Right lobe of liver (tissue), 6 donors: ENCODE results near the gene FMNL2. TPM values are rescaled to one million over a fixed set of nuclear protein-coding genes. Genes with fewer than 3 reads are reported as not detected.

ENCODE experiments used
- ATAC-seq, 4 donors: fragments of 200-7000 bp; cut with Tn5 transposase; one replicate each; pipeline ENCODE4 v1.9.1; 2020; ENCODE audit warnings: mild to moderate bottlenecking in 4 of 4, moderate library complexity in 4 of 4
- DNase-seq, 3 donors: peaks; one replicate each; pipeline ENCODE4 v3.0.0-alpha.2; 2020
- H3K27ac ChIP-seq, 3 donors: fragments of 200-600 bp; one replicate each; pipeline ENCODE4 v1.8.0; 2022
- H3K27me3 ChIP-seq, 2 donors: fragments of 200-600 bp; one replicate each; pipeline ENCODE4 v1.8.0; 2022
- H3K36me3 ChIP-seq, 4 donors: fragments of 200-600 bp; sonication (generic) in 1 of 4; one replicate each; pipeline versions ENCODE4 v1.5.1 to v1.8.0; 2017 to 2022; ENCODE audit warnings: control low read depth in 1 of 4
- H3K4me1 ChIP-seq, 4 donors: fragments of 200-600 bp; sonication (generic) in 1 of 4; one replicate each; pipeline versions ENCODE4 v1.5.1 to v1.8.0; 2017 to 2022; ENCODE audit warnings: control low read depth in 1 of 4
- H3K4me3 ChIP-seq, 3 donors: fragments of 200-600 bp; one replicate each; pipeline ENCODE4 v1.8.0; 2022
- H3K9me3 ChIP-seq, 4 donors: fragments of 200-600 bp; sonication (generic) in 1 of 4; one replicate each; pipeline versions ENCODE4 v1.5.1 to v1.8.0; 2017 to 2022; ENCODE audit warnings: control low read depth in 1 of 4
- CTCF ChIP-seq, 4 donors: fragments of 200-600 bp in 3 of 4; fragments of 450-650 bp in 1 of 4; IDR thresholded peaks; one replicate each; pipeline versions ENCODE4 v1.5.1 to v1.8.0; 2016 to 2022; ENCODE audit warnings: antibody characterized with exemption in 4 of 4, mild to moderate bottlenecking in 2 of 4
- POLR2A ChIP-seq: fragments of 450-650 bp; IDR thresholded peaks from one replicate; pipeline ENCODE4 v1.6.1; 2017; ENCODE audit warnings: antibody characterized with exemption, mild to moderate bottlenecking
- WGBS: methylation state at CpG from one replicate; pipeline ENCODE4 v1.1.6; 2018; ENCODE audit warnings: low coverage, low lambda C conversion rate; ENCODE audit not compliant: insufficient coverage; ENCODE audit errors: missing lambda C conversion rate; 5-methylcytosine and 5-hydroxymethylcytosine counted together
- intact Hi-C, 2 donors: fragments of 100-400 bp; cut with DNase I; formaldehyde crosslinking; loops; one replicate each; pipeline versions ENCODE4 v1.11.2 to v1.14.1; 2022
- total RNA-seq, 6 experiments: library from RNA; depleted of rRNA in 2 of 6; stranded (reverse); fragments of >200 nt in 2 of 6; fragmentation: NEBNext Ultra II Directional in 3 of 6; extraction: Animal tissue kit (Norgen Biotek cat#: 25700) in 3 of 6; gene quantifications; one replicate each; pipeline versions ENCODE4 v1.1.0 to v1.2.4, GENCODE V29; 2016 to 2023
- donor health status: DM: no; HTN: yes; CAD: no.
- donor health status: DM: no; HTN: no; CAD: no.
- donor health status: DM: no; HTN: no; CAD: no.
- donor health status: DM: no; HTN: yes; CAD: no.
- donor health status: DM: no; HTN: yes; CAD: no.

Gene FMNL2
- total RNA-seq, 6 experiments from 2014 or later, result 3.5 to 12.1 (median 7.1) TPM

DNA sequence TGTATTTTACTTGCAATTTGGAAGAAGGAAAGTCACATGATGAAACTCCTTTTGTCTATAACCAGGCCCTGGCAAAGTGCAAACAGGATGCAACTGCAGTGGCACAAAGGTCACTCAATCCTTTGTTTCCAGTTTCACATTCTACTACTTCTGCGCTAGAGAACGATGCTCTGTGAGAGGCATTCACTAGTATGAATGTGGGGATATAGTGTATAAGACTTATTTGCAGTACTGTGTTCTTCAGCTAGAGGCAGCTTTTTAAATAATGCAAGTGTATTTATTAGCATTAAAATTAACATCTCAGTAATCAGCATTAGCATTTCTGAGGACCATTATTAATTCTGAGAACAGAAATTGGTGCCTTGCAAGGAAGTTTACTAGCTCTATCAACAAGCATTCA, 313.4 kb downstream of the FMNL2 start:
- Histone ChIP-seq H3K4me1 (peaks cover 0 to 14% (median 2%) of the 10 kb centered on the region in 4 donors), H3K27ac (no peak overlapping the region), H3K4me3 (no peak overlapping the region), H3K36me3 (peaks cover 0 to 5% (median 2%) of the 10 kb centered on the region in 4 donors), H3K9me3 (no peaks in the 10 kb centered on the region), H3K27me3 (no peaks in the 10 kb centered on the region)
- TF ChIP-seq CTCF (IDR thresholded peaks at IDR 0.05) (peak in 2 of 4 donors; percentile 6 to 14), POLR2A (no peak)
- WGBS, result 17% methylated on average over 2 of the region's 2 CpGs
- DNase-seq (no peak), ATAC-seq (peak; percentile 66 to 78 (median 72))
- intact Hi-C loops, result no loop called here

- H3K27me3 ChIP-seq, result no peaks in the 10 kb centered on the region
- ATAC-seq (no peak), DNase-seq (no peak)
- TF ChIP-seq POLR2A (no peak), CTCF (IDR thresholded peaks at IDR 0.05) (no peak)
- peaks cover 0 to 14% (median 2%) of the 10 kb centered on the region in 4 donors for H3K4me1 ChIP-seq
- WGBS, result 60% methylated on average over 1 of the region's 1 CpG
- H3K9me3 ChIP-seq, result no peaks in the 10 kb centered on the region
- H3K27ac ChIP-seq, result no peak overlapping the region
- intact Hi-C loops, result no loop called here
- no peak overlapping the region for H3K4me3 ChIP-seq
- peaks cover 0 to 16% (median 2%) of the 10 kb centered on the region in 4 donors for H3K36me3 ChIP-seq
Measured at GRCh38 chr2:152649997-152650396, 315.0 kb downstream of the FMNL2 start.

DNA sequence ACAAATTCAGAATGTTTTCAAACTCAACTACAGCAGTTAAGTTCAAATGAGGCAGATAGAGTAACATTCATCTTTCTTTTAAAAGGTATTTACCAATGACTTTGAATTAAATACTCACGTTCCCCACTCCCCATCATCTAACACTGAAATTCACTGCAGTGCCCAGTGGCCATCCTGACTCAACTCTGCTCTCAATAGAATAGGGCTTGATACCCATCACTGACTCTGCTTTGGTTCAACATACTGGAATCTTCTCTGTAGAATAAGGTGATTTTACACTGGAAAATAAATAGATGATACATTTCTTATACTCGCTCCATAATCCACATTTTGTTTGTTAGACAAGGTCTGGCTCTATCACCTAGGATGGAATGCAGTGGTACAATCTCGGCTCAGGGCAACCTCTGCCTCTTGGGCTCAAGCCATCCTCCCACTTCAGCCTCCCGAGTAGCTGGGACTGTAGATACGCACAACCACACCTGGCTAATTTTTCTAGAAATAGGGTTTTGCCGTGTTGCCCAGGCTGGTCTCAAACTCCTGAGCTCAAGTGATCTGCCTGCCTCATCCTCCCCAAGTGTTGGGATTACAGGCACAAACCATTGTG, 315.9 kb downstream of the FMNL2 start:
- intact Hi-C loops, result no loop called here
- ATAC-seq, result no peak

GRCh38 chr2:152651834-152652233, 316.9 kb downstream of the FMNL2 start:
- no peaks in the 10 kb centered on the region for H3K27me3 ChIP-seq

More for the DNA sequence above, 315.9 kb downstream of the FMNL2 start:
- 94% methylated on average over 6 of the region's 6 CpGs for WGBS
- H3K4me3 ChIP-seq, result no peak overlapping the region
- H3K36me3 ChIP-seq, result peaks cover 0 to 24% (median 2%) of the 10 kb centered on the region in 4 donors
- H3K9me3 ChIP-seq, result no peaks in the 10 kb centered on the region
- H3K4me1 ChIP-seq, result peaks cover 0 to 14% (median 2%) of the 10 kb centered on the region in 4 donors
- DNase-seq, result no peak
- TF ChIP-seq POLR2A (no peak), CTCF (IDR thresholded peaks at IDR 0.05) (no peak)
- H3K27me3 ChIP-seq, result no peaks in the 10 kb centered on the region
- H3K27ac ChIP-seq, result no peak overlapping the region

More at GRCh38 chr2:152651834-152652233, 316.9 kb downstream of the FMNL2 start:
- Histone ChIP-seq H3K9me3 (no peaks in the 10 kb centered on the region), H3K36me3 (peaks cover 2 to 34% (median 4%) of the 10 kb centered on the region in 4 donors), H3K4me1 (peaks cover 0 to 14% (median 2%) of the 10 kb centered on the region in 4 donors), H3K27ac (no peak overlapping the region), H3K4me3 (no peak overlapping the region)
- intact Hi-C loops, result no loop called here
- 85% methylated on average over 2 of the region's 2 CpGs for WGBS
- ATAC-seq, result no peak
- TF ChIP-seq POLR2A, result no peak
- TF ChIP-seq CTCF (IDR thresholded peaks at IDR 0.05), result no peak
- no peak for DNase-seq
